SH-SY5Y (cell line): Measurements from ENCODE around the gene NFKBIA.

Experiments used
- GATA2 ChIP-seq: IDR thresholded peaks from 2 replicates; pipeline ENCODE4 v1.6.1; 2011; ENCODE audit warnings: mild to moderate bottlenecking, low read depth, low read length
- GATA3 ChIP-seq: IDR thresholded peaks from 2 replicates; pipeline ENCODE4 v1.6.1; 2011; ENCODE audit warnings: low read depth, mild to moderate bottlenecking, low read length, moderate library complexity

- TF ChIP-seq GATA3 (no peak), GATA2 (no peak)
Measured at GRCh38 chr14:35410858-35411257, 6.3 kb upstream of the NFKBIA start.
